Mesothelial cell of epicardium (in vitro differentiated cells): ENCODE data around the gene DIPK2B. TPM values are rescaled to one million over a fixed set of nuclear protein-coding genes. Genes with fewer than 3 reads are reported as not detected.

Source experiments
- DNase-seq, 2 experiments: peaks; one replicate each; pipeline ENCODE4 v3.0.0; 2021; ENCODE audit warnings: low spot score in 2 of 2; ENCODE audit not compliant: unreplicated experiment in 2 of 2
- H3K27ac Mint-ChIP-seq: 2 replicates; pipeline ENCODE4 v1.8.0; 2021; ENCODE audit warnings: mixed read lengths
- H3K27me3 Mint-ChIP-seq: 2 replicates; pipeline ENCODE4 v1.8.0; 2021; ENCODE audit warnings: low read depth, mixed read lengths
- H3K36me3 Mint-ChIP-seq: 2 replicates; pipeline ENCODE4 v1.8.0; 2021; ENCODE audit warnings: mixed read lengths
- H3K4me1 Mint-ChIP-seq: 2 replicates; pipeline ENCODE4 v1.8.0; 2021; ENCODE audit warnings: mixed read lengths
- H3K4me3 Mint-ChIP-seq: 2 replicates; pipeline ENCODE4 v1.8.0; 2021; ENCODE audit warnings: mild to moderate bottlenecking, moderate library complexity, mixed read lengths
- H3K9me3 Mint-ChIP-seq: 2 replicates; pipeline ENCODE4 v1.8.0; 2021; ENCODE audit warnings: mixed read lengths
- total RNA-seq: library from RNA; stranded (reverse); gene quantifications from 3 replicates; pipeline ENCODE4 v1.2.1, GENCODE V29; 2021
- TF ChIP-seq, protein P1 (sequence below): fragments of 200-600 bp; sonication (generic); IDR thresholded peaks from one replicate; pipeline ENCODE4 v1.5.0; 2021; ENCODE audit warnings: antibody characterized with exemption; ENCODE audit not compliant: unreplicated experiment

DIPK2B gene
- total RNA-seq, 1 donor from 2014 or later, result not detected

DNA sequence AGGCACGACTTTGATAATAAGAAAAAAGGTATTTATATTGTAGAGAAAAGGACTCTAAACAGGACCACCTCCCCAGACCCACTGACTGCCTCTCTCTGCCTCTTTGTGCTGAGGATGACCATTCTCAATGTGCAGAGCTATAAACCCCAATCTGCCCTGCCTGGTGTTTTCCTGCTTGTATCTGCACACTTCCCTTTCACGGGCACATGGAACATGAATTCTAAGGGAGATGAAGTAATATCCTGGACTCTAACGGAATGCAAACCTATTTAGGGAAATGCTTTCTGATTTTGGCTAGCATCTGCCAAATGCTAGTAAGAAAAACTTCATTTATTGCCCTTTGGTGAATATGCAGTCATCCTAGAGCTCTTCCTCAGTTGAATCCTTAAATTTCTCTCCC lies 2.4 kb downstream of the DIPK2B start:
- no peaks in the 10 kb centered on the region for H3K4me1 Mint-ChIP-seq
- no peak overlapping the region for H3K4me3 Mint-ChIP-seq
- DNase-seq, result no peak
- H3K27me3 Mint-ChIP-seq, result peaks cover 9% of the 10 kb centered on the region
- H3K9me3 Mint-ChIP-seq, result peaks cover 11% of the 10 kb centered on the region
- TF ChIP-seq, protein P1, sequence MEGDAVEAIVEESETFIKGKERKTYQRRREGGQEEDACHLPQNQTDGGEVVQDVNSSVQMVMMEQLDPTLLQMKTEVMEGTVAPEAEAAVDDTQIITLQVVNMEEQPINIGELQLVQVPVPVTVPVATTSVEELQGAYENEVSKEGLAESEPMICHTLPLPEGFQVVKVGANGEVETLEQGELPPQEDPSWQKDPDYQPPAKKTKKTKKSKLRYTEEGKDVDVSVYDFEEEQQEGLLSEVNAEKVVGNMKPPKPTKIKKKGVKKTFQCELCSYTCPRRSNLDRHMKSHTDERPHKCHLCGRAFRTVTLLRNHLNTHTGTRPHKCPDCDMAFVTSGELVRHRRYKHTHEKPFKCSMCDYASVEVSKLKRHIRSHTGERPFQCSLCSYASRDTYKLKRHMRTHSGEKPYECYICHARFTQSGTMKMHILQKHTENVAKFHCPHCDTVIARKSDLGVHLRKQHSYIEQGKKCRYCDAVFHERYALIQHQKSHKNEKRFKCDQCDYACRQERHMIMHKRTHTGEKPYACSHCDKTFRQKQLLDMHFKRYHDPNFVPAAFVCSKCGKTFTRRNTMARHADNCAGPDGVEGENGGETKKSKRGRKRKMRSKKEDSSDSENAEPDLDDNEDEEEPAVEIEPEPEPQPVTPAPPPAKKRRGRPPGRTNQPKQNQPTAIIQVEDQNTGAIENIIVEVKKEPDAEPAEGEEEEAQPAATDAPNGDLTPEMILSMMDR, result no peak
- no peak overlapping the region for H3K27ac Mint-ChIP-seq
- H3K36me3 Mint-ChIP-seq, result no peaks in the 10 kb centered on the region

DNA sequence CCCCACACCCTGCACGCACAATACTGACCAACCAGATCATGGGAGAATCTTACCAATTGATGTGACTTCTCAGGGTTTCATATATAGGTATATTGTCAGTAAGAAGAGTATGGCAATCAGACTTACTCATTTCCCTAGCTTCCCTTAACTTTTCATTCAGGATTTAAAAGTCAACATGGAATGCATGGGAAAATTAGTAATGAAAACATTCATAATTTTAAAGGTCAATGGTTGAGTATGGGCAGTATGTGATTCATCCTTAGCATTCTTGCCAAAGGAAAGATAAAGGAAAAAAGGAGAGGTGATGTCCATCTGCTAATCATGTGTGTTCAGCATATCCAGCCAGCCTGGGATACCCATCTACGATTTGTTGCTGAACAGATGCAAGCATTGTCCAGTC lies 4.0 kb downstream of the DIPK2B start:
- DNase-seq, result no peak
- TF ChIP-seq, protein P1, result no peak
- Mint-ChIP-seq H3K4me3 (no peak overlapping the region), H3K4me1 (no peaks in the 10 kb centered on the region), H3K36me3 (no peaks in the 10 kb centered on the region), H3K27me3 (peaks cover 7% of the 10 kb centered on the region), H3K27ac (no peak overlapping the region), H3K9me3 (peaks cover 16% of the 10 kb centered on the region)

DNA sequence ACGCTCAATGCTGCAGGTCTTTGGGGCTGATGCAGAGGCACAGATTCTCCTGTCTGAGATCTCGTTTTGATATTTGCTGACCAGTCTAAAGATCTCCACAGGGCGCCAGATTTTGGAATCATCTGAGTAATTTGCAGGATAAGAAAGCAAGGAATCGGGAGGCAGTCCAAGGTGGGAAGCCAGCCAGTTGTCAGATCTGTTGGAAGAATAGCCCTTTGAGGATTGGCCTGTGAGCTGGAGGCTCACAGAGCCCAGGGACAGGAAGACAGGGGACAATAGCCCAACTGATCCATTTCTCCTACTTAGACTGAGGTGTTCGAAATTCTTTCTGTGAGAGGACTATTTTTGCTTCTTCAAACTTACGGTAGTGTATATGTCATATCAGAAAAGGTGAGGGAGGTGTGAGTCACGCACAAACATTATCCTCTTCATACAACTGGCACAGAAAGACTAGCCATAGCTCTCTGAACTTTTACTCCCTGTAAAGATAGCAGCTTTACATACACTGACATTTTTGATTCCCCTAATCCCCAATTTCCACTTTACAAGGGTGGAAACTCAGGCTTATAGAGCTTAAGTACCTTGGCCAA lies 8.8 kb downstream of the DIPK2B start:
- TF ChIP-seq, protein P1, result no peak
- H3K4me3 Mint-ChIP-seq, result no peak overlapping the region
- no peak overlapping the region for H3K27ac Mint-ChIP-seq
- no peaks in the 10 kb centered on the region for H3K27me3 Mint-ChIP-seq
- no peak for DNase-seq
- H3K4me1 Mint-ChIP-seq, result no peaks in the 10 kb centered on the region
- no peaks in the 10 kb centered on the region for H3K36me3 Mint-ChIP-seq
- peaks cover 20% of the 10 kb centered on the region for H3K9me3 Mint-ChIP-seq

DNA sequence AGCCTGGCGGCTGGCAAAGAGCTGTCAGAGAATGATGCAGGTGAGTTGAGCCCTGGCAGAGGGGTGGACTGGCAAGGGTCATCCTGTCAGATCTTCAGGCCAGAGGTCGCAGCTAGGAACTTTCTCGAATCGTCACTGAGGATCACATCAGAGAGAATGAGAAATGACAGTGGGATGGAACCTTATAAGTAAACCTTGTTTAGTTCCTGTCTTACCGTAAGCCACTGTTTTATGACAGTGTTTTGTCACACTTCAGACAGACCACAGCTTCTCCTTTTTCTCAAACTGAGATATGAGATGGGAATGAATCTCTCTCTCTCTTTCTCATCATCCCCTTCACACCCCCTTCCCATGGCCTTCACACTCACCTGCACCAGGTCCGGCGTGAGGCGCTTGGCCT lies 9.3 kb downstream of the DIPK2B start:
- no peak overlapping the region for H3K27ac Mint-ChIP-seq
- H3K9me3 Mint-ChIP-seq, result peaks cover 16% of the 10 kb centered on the region
- no peaks in the 10 kb centered on the region for H3K36me3 Mint-ChIP-seq
- H3K27me3 Mint-ChIP-seq, result no peaks in the 10 kb centered on the region
- H3K4me3 Mint-ChIP-seq, result no peak overlapping the region
- TF ChIP-seq, protein P1, result no peak
- DNase-seq, result no peak
- H3K4me1 Mint-ChIP-seq, result no peaks in the 10 kb centered on the region

DNA sequence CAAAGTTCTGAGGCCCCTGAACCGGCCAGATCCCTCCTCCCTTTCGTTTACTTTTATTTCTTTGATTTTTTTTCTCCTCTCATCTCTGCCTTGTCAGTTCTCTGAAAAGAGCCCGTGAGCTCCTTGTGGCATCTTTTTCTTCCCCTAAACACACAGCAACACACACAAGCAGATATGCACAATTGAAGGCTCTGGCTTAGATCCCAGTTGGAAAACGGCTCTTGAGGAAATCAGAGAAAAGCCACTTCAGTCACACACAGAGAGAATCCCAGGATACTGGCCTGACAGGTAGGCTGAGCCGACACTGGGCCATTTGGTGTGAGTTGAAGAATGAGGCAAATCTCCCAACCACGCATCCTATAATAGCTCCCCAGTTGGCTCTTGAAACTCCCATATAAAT lies 12.9 kb downstream of the DIPK2B start:
- no peak overlapping the region for H3K27ac Mint-ChIP-seq
- H3K4me3 Mint-ChIP-seq, result no peak overlapping the region
- H3K36me3 Mint-ChIP-seq, result no peaks in the 10 kb centered on the region
- peaks cover 13% of the 10 kb centered on the region for H3K9me3 Mint-ChIP-seq
- DNase-seq, result no peak
- TF ChIP-seq, protein P1, result no peak
- no peaks in the 10 kb centered on the region for H3K27me3 Mint-ChIP-seq
- H3K4me1 Mint-ChIP-seq, result no peaks in the 10 kb centered on the region

DNA sequence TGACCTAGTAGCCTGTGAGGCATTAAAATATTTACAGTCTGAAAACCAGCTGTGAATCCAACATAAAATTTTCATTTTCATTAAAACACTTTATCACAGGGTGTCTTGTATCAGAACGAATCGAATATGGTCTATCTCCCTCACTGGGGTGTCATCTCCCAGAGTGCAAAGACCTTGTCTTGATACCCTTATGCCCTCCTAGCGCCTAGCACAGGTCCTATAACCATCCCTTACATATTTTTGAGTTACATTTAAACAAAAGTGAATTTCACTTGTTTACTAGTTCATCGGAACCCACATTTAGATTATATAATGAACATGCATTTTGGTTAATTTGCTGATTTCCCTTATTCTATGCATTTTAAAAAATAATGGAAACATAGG lies 14.0 kb downstream of the DIPK2B start:
- no peaks in the 10 kb centered on the region for H3K27me3 Mint-ChIP-seq
- H3K36me3 Mint-ChIP-seq, result no peaks in the 10 kb centered on the region
- H3K27ac Mint-ChIP-seq, result no peak overlapping the region
- peaks cover 16% of the 10 kb centered on the region for H3K9me3 Mint-ChIP-seq
- H3K4me1 Mint-ChIP-seq, result no peaks in the 10 kb centered on the region
- TF ChIP-seq, protein P1, result no peak
- no peak overlapping the region for H3K4me3 Mint-ChIP-seq
- no peak for DNase-seq
